GM23338 (cell line): ENCODE measurements around the gene COPA. TPM values are rescaled to one million over a fixed set of nuclear protein-coding genes. Genes with fewer than 3 reads are reported as not detected.

ENCODE experiments used
- ATAC-seq: fragments of 200-7000 bp; cut with Tn5 transposase; 3 replicates; pipeline ENCODE4 v1.9.1; 2020
- DNase-seq: peaks from one replicate; pipeline ENCODE4 v3.0.0-alpha.2; 2015; ENCODE audit warnings: low spot score
- H2AFZ ChIP-seq: fragments of 200-600 bp; sonication (generic); 2 replicates; pipeline ENCODE4 v1.8.0; 2016; ENCODE audit warnings: antibody characterized with exemption, mild to moderate bottlenecking, moderate library complexity
- H3F3A ChIP-seq: fragments of 200-600 bp; sonication (generic); replicated peaks from 2 replicates; pipeline ENCODE4 v1.8.0; 2017; ENCODE audit warnings: antibody characterized with exemption, mixed run types, low read depth
- H3K27ac ChIP-seq: fragments of 200-600 bp; sonication (generic); 2 replicates; pipeline ENCODE4 v1.6.1; 2016; ENCODE audit warnings: low read depth
- H3K27me3 ChIP-seq: fragments of 200-600 bp; sonication (generic); 2 replicates; pipeline ENCODE4 v1.8.0; 2016; ENCODE audit warnings: mild to moderate bottlenecking, mixed run types, moderate library complexity; ENCODE audit not compliant: insufficient read depth
- H3K36me3 ChIP-seq: fragments of 200-600 bp; sonication (generic); 2 replicates; pipeline ENCODE4 v1.8.0; 2016; ENCODE audit warnings: mild to moderate bottlenecking; ENCODE audit not compliant: insufficient read depth
- H3K4me1 ChIP-seq: fragments of 200-600 bp; sonication (generic); 2 replicates; pipeline ENCODE4 v1.8.0; 2016; ENCODE audit warnings: mild to moderate bottlenecking, moderate library complexity; ENCODE audit not compliant: insufficient read depth
- H3K4me2 ChIP-seq: fragments of 200-600 bp; sonication (generic); 2 replicates; pipeline ENCODE4 v1.7.1; 2017; ENCODE audit warnings: mixed run types
- H3K4me3 ChIP-seq: fragments of 200-600 bp; sonication (generic); 2 replicates; pipeline ENCODE4 v1.6.1; 2016; ENCODE audit warnings: mixed run types
- H3K79me2 ChIP-seq: fragments of 200-600 bp; sonication (generic); replicated peaks from 2 replicates; pipeline ENCODE4 v1.8.0; 2017; ENCODE audit warnings: mild to moderate bottlenecking; ENCODE audit not compliant: insufficient read depth
- H3K9me2 ChIP-seq: fragments of 200-600 bp; sonication (generic); 2 replicates; pipeline ENCODE4 v1.8.0; 2017; ENCODE audit not compliant: insufficient read depth
- H4K20me1 ChIP-seq: fragments of 200-600 bp; sonication (generic); replicated peaks from 2 replicates; pipeline ENCODE4 v1.8.0; 2017; ENCODE audit warnings: mild to moderate bottlenecking; ENCODE audit not compliant: insufficient read depth
- H3K27ac Mint-ChIP-seq: 2 replicates; pipeline ENCODE4 v1.8.0; 2020; ENCODE audit warnings: inconsistent platforms, mild to moderate bottlenecking, moderate library complexity, mixed read lengths
- H3K27me3 Mint-ChIP-seq: 3 replicates; pipeline ENCODE4 v1.8.0; 2022; ENCODE audit warnings: low read depth, mild to moderate bottlenecking, moderate library complexity, mixed read lengths, inconsistent platforms; ENCODE audit not compliant: insufficient read depth, poor library complexity
- H3K36me3 Mint-ChIP-seq: 3 replicates; pipeline ENCODE4 v1.8.0; 2021; ENCODE audit warnings: low read depth, mild to moderate bottlenecking, inconsistent platforms, moderate library complexity, mixed read lengths
- H3K4me1 Mint-ChIP-seq: 3 replicates; pipeline ENCODE4 v1.8.0; 2020; ENCODE audit warnings: mild to moderate bottlenecking, inconsistent platforms, mixed read lengths
- H3K4me3 Mint-ChIP-seq: 3 replicates; pipeline ENCODE4 v1.8.0; 2021; ENCODE audit warnings: moderate library complexity, mild to moderate bottlenecking, inconsistent platforms, mixed read lengths
- H3K9me3 Mint-ChIP-seq: 3 replicates; pipeline ENCODE4 v1.8.0; 2020; ENCODE audit warnings: moderate library complexity, mild to moderate bottlenecking, inconsistent platforms, mixed read lengths
- CREB1 ChIP-seq: fragments of 250-450 bp; sonication (Bioruptor Pico); IDR thresholded peaks from 2 replicates; pipeline ENCODE4 v1.5.0; 2020; ENCODE audit warnings: low read depth, mild to moderate bottlenecking, moderate library complexity
- CTCF ChIP-seq, 2 experiments: fragments of 200-600 bp in 1 of 2; sonication (generic) in 1 of 2; conservative IDR thresholded peaks; 2 replicates each; pipeline versions ENCODE4 v1.5.1 to v1.6.1; 2016 to 2017; ENCODE audit warnings: antibody characterized with exemption in 2 of 2, low read depth in 2 of 2, mild to moderate bottlenecking in 2 of 2, moderate library complexity in 1 of 2
- ETS1 ChIP-seq: IDR thresholded peaks from 2 replicates; pipeline ENCODE4 v1.6.1; 2016; ENCODE audit warnings: antibody characterized with exemption
- EZH2 ChIP-seq: fragments of 200-600 bp; sonication (generic); IDR thresholded peaks from one replicate; pipeline ENCODE4 v1.8.0; 2017; ENCODE audit warnings: antibody characterized with exemption, mild to moderate bottlenecking, low read depth; ENCODE audit not compliant: unreplicated experiment
- EZH2phosphoT487 ChIP-seq: fragments of 200-600 bp; sonication (generic); IDR thresholded peaks from one replicate; pipeline ENCODE4 v1.8.1; 2018; ENCODE audit warnings: antibody characterized with exemption; ENCODE audit not compliant: unreplicated experiment
- JUNB ChIP-seq: IDR thresholded peaks from one replicate; pipeline ENCODE4 v1.6.1; 2016; ENCODE audit warnings: antibody characterized with exemption; ENCODE audit not compliant: unreplicated experiment
- REST ChIP-seq: IDR thresholded peaks from one replicate; pipeline ENCODE4 v1.6.1; 2018; ENCODE audit warnings: antibody characterized with exemption; ENCODE audit not compliant: unreplicated experiment
- STAT1 ChIP-seq: IDR thresholded peaks from one replicate; pipeline ENCODE4 v1.6.1; 2016; ENCODE audit warnings: antibody characterized with exemption; ENCODE audit not compliant: unreplicated experiment
- ZNF114 ChIP-seq: fragments of 250-450 bp; sonication (Bioruptor Pico); IDR thresholded peaks from 2 replicates; pipeline ENCODE4 v1.5.0; 2020; ENCODE audit warnings: mild to moderate bottlenecking, moderate library complexity
- ZNF462 ChIP-seq: fragments of 250-450 bp; sonication (Bioruptor Pico); IDR thresholded peaks from 2 replicates; pipeline ENCODE4 v1.5.0; 2020; ENCODE audit warnings: mild to moderate bottlenecking, moderate library complexity
- polyA plus RNA-seq: library from polyadenylated mRNA; unstranded; fragments of >200 nt; fragmentation: Nextera tagmentation; extraction: Ambion mirVana; gene quantifications from 2 replicates; pipeline ENCODE4 v1.2.1, GENCODE V29; 2016
- total RNA-seq: library from RNA; depleted of rRNA; stranded (reverse); fragments of >200 nt; shearing (Covaris generic); gene quantifications from 2 replicates; pipeline ENCODE4 v1.2.3, GENCODE V29; 2014

The COPA gene
- total and polyA plus RNA-seq, 2 experiments from 2014 or later: 58.2 to 87.1 TPM

GRCh38 chr1:160326418-160326817 is 16.6 kb downstream of the COPA start:
- DNase-seq (no peak), ATAC-seq (no peak)
- H3K4me1 ChIP-seq: no peaks in the 10 kb centered on the region
- peaks cover 54% of the 10 kb centered on the region for H3K36me3 Mint-ChIP-seq
- H3K36me3 ChIP-seq: peaks cover 46% of the 10 kb centered on the region
- no peak overlapping the region for H3K27ac ChIP-seq
- H3K9me3 Mint-ChIP-seq: no peaks in the 10 kb centered on the region
- no peak overlapping the region for H3K4me2 ChIP-seq
- H3K4me1 Mint-ChIP-seq: no peaks in the 10 kb centered on the region
- H3K4me3 Mint-ChIP-seq: no peak overlapping the region
- peaks cover 7% of the 10 kb centered on the region; the same call in 1 of the 2 replicates for H3K79me2 ChIP-seq
- H4K20me1 ChIP-seq: peaks cover 20% of the 10 kb centered on the region
- no peak for TF ChIP-seq CTCF (conservative IDR thresholded peaks at IDR 0.05; ENCODE audit: low read depth in 2 of 2)
- no peak for TF ChIP-seq EZH2
- no peak for TF ChIP-seq REST
- no peak for TF ChIP-seq CREB1
- no peak for TF ChIP-seq JUNB
- TF ChIP-seq ETS1: no peak
- TF ChIP-seq STAT1: no peak
- TF ChIP-seq ZNF462 (CRISPR knock-in tag): no peak
- no peak for TF ChIP-seq EZH2phosphoT487
- no peak for TF ChIP-seq ZNF114
- no peak overlapping the region for H3K4me3 ChIP-seq
- peaks cover 3% of the 10 kb centered on the region for H3K27me3 Mint-ChIP-seq
- H3K9me2 ChIP-seq: no peaks in the 10 kb centered on the region
- H3K27ac Mint-ChIP-seq: no peak overlapping the region
- no peak overlapping the region for H2AFZ ChIP-seq
- no peaks in the 10 kb centered on the region for H3K27me3 ChIP-seq
- H3F3A ChIP-seq: no peaks in the 10 kb centered on the region
